Psoas muscle (tissue), 8 donors: ENCODE results near the gene RAPGEFL1. TPM values are rescaled to one million over a fixed set of nuclear protein-coding genes. Genes with fewer than 3 reads are reported as not detected.

Source experiments
- ATAC-seq, 4 donors: fragments of 200-7000 bp; cut with Tn5 transposase; one replicate each; pipeline ENCODE4 v1.9.1; 2020; ENCODE audit warnings: moderate library complexity in 3 of 4, mild to moderate bottlenecking in 2 of 4
- DNase-seq, 2 donors: peaks; one replicate each; pipeline ENCODE4 v3.0.0-alpha.2; 2020
- H3K27ac ChIP-seq: fragments of 200-600 bp; one replicate; pipeline ENCODE4 v1.8.0; 2022
- H3K27me3 ChIP-seq, 3 donors: fragments of 200-600 bp in 1 of 3; one replicate each; pipeline versions ENCODE4 v1.6.1 to v1.8.0; 2013 to 2022; ENCODE audit warnings: low read length in 2 of 3, mild to moderate bottlenecking in 2 of 3, moderate library complexity in 1 of 3; ENCODE audit not compliant: insufficient read depth in 3 of 3
- H3K36me3 ChIP-seq, 2 donors: fragments of 200-600 bp in 1 of 2; one replicate each; pipeline versions ENCODE4 v1.6.1 to v1.8.0; 2013 to 2022; ENCODE audit warnings: low read depth in 1 of 2, mild to moderate bottlenecking in 1 of 2, moderate library complexity in 1 of 2; ENCODE audit not compliant: insufficient read depth in 1 of 2
- H3K4me1 ChIP-seq: fragments of 200-600 bp; one replicate; pipeline ENCODE4 v1.8.0; 2022
- H3K4me3 ChIP-seq: fragments of 200-600 bp; one replicate; pipeline ENCODE4 v1.8.0; 2022; ENCODE audit warnings: mild to moderate bottlenecking
- H3K9me3 ChIP-seq: fragments of 200-600 bp; one replicate; pipeline ENCODE4 v1.8.0; 2022
- WGBS, 3 donors: extraction: QIAGEN DNeasy Blood & Tissue Kit; methylation state at CpG; one replicate each; pipeline versions ENCODE4 v1.1.6 to v1.1.7; 2013; 5-methylcytosine and 5-hydroxymethylcytosine counted together
- intact Hi-C, 2 donors: fragments of 100-400 bp; cut with DNase I; formaldehyde crosslinking; loops; one replicate each; pipeline versions ENCODE4 v1.11.0 to v1.14.2; 2022
- polyA plus RNA-seq, 3 donors: library from polyadenylated mRNA; stranded (reverse); fragments of 200-250 nt; gene quantifications; one replicate each; pipeline ENCODE4 v1.2.3, GENCODE V29; 2013
- total RNA-seq, 4 donors: library from RNA; stranded (reverse); fragmentation: NEBNext Ultra II Directional in 2 of 4; extraction: Animal tissue kit (Norgen Biotek cat#: 25700) in 2 of 4; gene quantifications; one replicate each; pipeline versions ENCODE4 v1.2.1 to v1.2.4, GENCODE V29; 2021 to 2023
- TF ChIP-seq, protein P1 (sequence below): fragments of 200-600 bp; IDR thresholded peaks from one replicate; pipeline ENCODE4 v1.8.0; 2022; ENCODE audit warnings: antibody characterized with exemption
- donor health status: healthy with polysubstance abuse.
- donor health status: DM: no; HTN: no; CAD: no; lungs with moderate emphysema.
- donor health status: Bipolar disorder and iron deficiency.
- donor health status: healthy.
- donor health status: DM: yes; HTN: yes; CAD: no.
- donor health status: DM: no; HTN: no; CAD: no.
- donor health status: DM: no; HTN: no; CAD: no.
- donor health status: DM: yes; HTN: yes; CAD: no.

Gene RAPGEFL1
- total and polyA plus RNA-seq, 7 donors, result 1.7 to 5.7 (median 3.5) TPM

DNA sequence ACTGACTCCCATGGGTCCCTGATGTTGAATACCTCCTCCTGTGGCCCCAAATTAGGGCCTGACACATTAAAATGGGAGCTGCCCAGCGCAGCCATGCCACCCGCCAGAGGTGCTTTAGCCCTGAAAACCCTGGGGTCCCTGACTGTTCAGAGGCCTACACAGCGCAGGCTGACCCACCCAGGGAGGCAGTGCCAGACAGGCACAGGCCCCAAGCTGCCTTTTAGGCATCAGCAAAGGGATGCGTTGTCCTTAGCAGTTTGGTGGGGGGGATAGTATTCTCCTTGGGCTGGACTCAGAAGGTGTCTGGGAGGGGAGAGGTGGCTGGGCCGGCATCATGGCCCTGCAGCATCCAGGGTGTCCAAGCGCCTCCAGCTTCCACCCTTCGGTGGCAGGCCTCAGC lies 1.4 kb downstream of the RAPGEFL1 start:
- Histone ChIP-seq H3K27ac (no peak overlapping the region), H3K4me3 (no peak overlapping the region), H3K36me3 (peaks cover 0 to 36% of the 10 kb centered on the region in 2 donors), H3K4me1 (peaks cover 7% of the 10 kb centered on the region), H3K9me3 (no peaks in the 10 kb centered on the region), H3K27me3 (no peaks in the 10 kb centered on the region)
- intact Hi-C loops, result no loop called here
- ATAC-seq, result no peak
- DNase-seq, result no peak
- 96 to 98% (median 97%) methylated on average over 7 of the region's 7 CpGs for WGBS, 3 donors
- TF ChIP-seq, protein P1, sequence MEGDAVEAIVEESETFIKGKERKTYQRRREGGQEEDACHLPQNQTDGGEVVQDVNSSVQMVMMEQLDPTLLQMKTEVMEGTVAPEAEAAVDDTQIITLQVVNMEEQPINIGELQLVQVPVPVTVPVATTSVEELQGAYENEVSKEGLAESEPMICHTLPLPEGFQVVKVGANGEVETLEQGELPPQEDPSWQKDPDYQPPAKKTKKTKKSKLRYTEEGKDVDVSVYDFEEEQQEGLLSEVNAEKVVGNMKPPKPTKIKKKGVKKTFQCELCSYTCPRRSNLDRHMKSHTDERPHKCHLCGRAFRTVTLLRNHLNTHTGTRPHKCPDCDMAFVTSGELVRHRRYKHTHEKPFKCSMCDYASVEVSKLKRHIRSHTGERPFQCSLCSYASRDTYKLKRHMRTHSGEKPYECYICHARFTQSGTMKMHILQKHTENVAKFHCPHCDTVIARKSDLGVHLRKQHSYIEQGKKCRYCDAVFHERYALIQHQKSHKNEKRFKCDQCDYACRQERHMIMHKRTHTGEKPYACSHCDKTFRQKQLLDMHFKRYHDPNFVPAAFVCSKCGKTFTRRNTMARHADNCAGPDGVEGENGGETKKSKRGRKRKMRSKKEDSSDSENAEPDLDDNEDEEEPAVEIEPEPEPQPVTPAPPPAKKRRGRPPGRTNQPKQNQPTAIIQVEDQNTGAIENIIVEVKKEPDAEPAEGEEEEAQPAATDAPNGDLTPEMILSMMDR, result no peak

DNA sequence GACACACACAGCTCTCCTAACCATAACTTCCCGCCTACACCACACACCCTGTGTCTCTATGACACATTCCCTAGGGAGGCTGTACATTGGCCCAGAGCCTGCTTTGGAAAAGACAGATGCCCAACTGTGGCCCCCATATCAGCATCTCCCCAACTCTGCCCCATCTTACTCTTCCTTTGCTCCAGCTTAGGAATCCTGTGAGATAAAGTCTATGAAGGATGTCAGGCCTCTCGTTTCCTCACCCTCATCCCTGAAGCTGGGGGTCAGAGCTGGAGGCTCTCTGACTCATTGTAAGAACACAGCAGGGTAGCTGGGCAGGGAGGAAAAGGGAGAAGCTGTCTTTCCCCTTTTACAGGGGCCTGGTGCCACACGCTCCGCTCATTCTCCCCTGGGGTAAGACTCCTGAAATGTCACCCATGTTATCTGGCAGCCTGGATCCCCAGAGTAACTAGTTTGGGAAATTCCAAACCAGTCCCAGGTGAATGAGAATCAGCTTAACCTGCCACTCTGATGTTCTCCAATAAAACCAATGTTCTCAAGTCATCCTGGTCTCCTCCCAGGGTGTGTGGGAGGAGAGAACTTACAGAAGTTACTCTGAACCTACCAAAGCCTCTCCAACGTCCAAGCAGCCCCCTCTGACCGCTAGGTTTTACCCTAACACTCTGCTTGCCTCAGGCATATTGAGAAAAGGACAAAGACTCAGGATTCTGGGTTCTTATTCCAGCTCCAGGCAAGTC lies 2.8 kb downstream of the RAPGEFL1 start:
- H3K27me3 ChIP-seq, result no peaks in the 10 kb centered on the region
- H3K36me3 ChIP-seq, result peaks cover 0 to 22% of the 10 kb centered on the region in 2 donors
- intact Hi-C loops, result no loop called here
- no peak overlapping the region for H3K4me3 ChIP-seq
- no peak for DNase-seq
- peaks cover 7% of the 10 kb centered on the region for H3K4me1 ChIP-seq
- no peak for ATAC-seq
- TF ChIP-seq, protein P1, result no peak
- 75 to 89% (median 80%) methylated on average over 6 of the region's 6 CpGs for WGBS, 3 donors
- H3K9me3 ChIP-seq, result no peaks in the 10 kb centered on the region
- no peak overlapping the region for H3K27ac ChIP-seq

DNA sequence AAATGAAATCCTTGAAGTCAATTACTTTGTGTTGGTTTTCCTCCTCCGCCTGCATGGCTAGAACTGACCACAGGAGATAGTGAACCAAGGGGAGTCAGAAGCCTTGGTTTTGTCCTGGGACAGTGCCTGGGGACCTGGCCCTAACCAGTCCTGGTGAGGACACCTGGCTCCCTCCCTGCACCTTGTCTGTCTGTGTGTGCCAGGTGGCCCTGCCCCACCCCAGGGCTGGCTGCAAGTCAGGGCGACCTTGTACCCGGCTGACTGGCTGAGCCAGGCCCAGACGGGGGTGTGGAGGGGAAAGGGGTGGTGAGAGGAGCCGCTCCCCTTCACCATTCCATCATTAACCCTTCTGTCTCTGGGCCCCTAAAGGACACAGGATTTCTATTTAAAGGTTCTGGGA lies 3.4 kb downstream of the RAPGEFL1 start:
- no peak overlapping the region for H3K27ac ChIP-seq
- 45 to 50% (median 46%) methylated on average over 5 of the region's 5 CpGs for WGBS, 3 donors
- intact Hi-C loops, result no loop called here
- H3K36me3 ChIP-seq, result peaks cover 0 to 16% of the 10 kb centered on the region in 2 donors
- H3K9me3 ChIP-seq, result no peaks in the 10 kb centered on the region
- no peaks in the 10 kb centered on the region for H3K27me3 ChIP-seq
- ATAC-seq, result peak in 2 of 4 donors; percentile 14 to 35
- H3K4me3 ChIP-seq, result no peak overlapping the region
- no peak for DNase-seq
- peaks cover 7% of the 10 kb centered on the region for H3K4me1 ChIP-seq
- TF ChIP-seq, protein P1, result no peak

DNA sequence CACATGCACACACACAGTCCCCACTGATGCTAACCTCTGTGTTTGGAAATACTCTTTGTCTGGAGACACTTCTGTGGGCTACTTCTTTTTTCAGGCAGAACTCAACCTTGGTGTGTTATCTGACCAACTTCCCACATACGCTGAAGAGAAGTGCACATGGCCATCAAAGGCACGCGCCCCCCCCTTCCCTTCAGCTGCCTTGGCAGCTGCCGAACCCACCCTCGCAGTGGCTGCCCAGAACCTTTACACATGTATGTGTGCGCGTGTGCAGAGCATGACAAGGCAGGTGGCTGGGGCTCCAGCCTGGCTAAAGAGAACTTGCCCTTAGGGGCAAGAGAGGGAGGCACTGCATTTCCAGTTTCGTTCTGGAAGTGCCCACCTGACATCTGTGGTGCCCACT lies 3.9 kb downstream of the RAPGEFL1 start:
- no peak overlapping the region for H3K4me3 ChIP-seq
- H3K4me1 ChIP-seq, result peaks cover 7% of the 10 kb centered on the region
- no peaks in the 10 kb centered on the region for H3K9me3 ChIP-seq
- no peaks in the 10 kb centered on the region for H3K27me3 ChIP-seq
- peaks cover 0 to 11% of the 10 kb centered on the region in 2 donors for H3K36me3 ChIP-seq
- peak overlapping the region; percentile 30 for H3K27ac ChIP-seq
- ATAC-seq, result peak in 3 of 4 donors; percentile 35 to 58 (median 49)
- 22 to 50% (median 36%) methylated on average over 8 of the region's 8 CpGs for WGBS, 3 donors
- DNase-seq, result no peak
- TF ChIP-seq, protein P1, result no peak
- intact Hi-C loops, result no loop called here
